Gastrocnemius medialis (tissue), 4 donors: ENCODE results near the gene MAPK1.

Source experiments
- CTCF ChIP-seq, 5 experiments: fragments of 450-650 bp in 3 of 5; fragments of 200-600 bp in 2 of 5; sonication (generic) in 2 of 5; IDR thresholded peaks in 4 of 5; conservative IDR thresholded peaks in 1 of 5; 1 replicate in 4 of 5; 2 replicates in 1 of 5; pipeline ENCODE4 v1.5.1; 2016 to 2019; ENCODE audit warnings: antibody characterized with exemption in 5 of 5, mild to moderate bottlenecking in 3 of 5, moderate library complexity in 3 of 5
- POLR2A ChIP-seq, 2 donors: fragments of 450-650 bp; IDR thresholded peaks; one replicate each; pipeline ENCODE4 v1.6.1; 2017; ENCODE audit warnings: antibody characterized with exemption in 2 of 2, mild to moderate bottlenecking in 2 of 2, moderate library complexity in 2 of 2

- no peak for TF ChIP-seq CTCF (IDR thresholded peaks at IDR 0.05 in 4 of 5, conservative IDR thresholded peaks at IDR 0.05 in 1 of 5)
- no peak for TF ChIP-seq POLR2A (IDR thresholded peaks at IDR 0.05)
Measured at GRCh38 chr22:21710156-21710555, 157.3 kb downstream of the MAPK1 start.
